ENCODE results near the gene TMEM222.

DNA sequence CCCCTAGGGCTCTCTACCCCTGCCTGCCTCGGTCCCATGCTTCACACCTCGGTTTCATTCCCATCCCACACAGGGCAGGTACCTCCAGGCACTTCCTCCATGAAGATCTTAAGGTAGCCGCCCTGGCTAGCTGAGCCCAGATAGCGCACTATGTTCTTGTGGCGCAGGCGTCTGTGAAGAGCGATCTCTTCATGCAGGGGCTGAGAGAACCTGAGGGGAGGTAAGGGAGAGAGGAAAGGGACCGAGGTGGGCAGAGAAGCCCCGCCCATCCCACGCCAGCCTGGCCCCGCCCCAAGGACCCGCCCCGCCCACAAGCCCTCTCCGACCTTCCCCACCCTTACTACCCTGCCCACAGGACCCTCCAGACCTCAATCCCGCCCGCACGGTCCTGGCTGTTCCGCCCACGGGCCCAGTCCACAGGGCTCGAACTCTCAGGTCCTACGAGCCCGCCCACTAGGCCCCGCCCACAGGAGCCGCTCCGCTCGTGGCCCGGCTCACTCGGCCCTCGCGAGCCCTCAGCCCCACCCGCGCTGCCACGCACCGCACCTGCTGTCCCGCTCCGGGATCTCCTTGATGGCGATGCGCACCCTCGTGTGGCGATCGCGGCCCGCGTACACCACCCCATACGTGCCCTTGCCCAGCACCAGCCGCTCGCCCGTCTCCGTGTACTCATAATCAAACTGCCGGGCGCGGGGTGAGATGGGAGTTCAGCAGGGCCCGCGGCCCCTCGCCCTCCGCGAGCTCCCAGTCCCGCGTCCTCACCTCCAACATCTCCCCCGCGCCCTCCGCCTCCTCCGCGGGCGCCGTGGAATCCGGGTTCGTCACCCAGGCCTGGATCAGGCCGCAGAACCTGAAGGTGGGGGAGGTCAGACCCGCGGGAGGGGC is 38.4 kb downstream of the TMEM222 start:
- TF ChIP-seq, protein P1, sequence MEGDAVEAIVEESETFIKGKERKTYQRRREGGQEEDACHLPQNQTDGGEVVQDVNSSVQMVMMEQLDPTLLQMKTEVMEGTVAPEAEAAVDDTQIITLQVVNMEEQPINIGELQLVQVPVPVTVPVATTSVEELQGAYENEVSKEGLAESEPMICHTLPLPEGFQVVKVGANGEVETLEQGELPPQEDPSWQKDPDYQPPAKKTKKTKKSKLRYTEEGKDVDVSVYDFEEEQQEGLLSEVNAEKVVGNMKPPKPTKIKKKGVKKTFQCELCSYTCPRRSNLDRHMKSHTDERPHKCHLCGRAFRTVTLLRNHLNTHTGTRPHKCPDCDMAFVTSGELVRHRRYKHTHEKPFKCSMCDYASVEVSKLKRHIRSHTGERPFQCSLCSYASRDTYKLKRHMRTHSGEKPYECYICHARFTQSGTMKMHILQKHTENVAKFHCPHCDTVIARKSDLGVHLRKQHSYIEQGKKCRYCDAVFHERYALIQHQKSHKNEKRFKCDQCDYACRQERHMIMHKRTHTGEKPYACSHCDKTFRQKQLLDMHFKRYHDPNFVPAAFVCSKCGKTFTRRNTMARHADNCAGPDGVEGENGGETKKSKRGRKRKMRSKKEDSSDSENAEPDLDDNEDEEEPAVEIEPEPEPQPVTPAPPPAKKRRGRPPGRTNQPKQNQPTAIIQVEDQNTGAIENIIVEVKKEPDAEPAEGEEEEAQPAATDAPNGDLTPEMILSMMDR (IDR thresholded peaks at IDR 0.05; ENCODE audit: low read depth, low read length, poor library complexity, severe bottlenecking): no peak
- no peak for TF ChIP-seq EZH2phosphoT487 (IDR thresholded peaks at IDR 0.05; ENCODE audit: borderline replicate concordance, low read length)

Measured in DOHH2 (cell line).